ENCODE results near the gene GPR45. TPM values are rescaled to one million over a fixed set of nuclear protein-coding genes. Genes with fewer than 3 reads are reported as not detected.

GPR45 gene
- polyA plus RNA-seq, 1 donor from 2014 or later, result 4.1 TPM

DNA sequence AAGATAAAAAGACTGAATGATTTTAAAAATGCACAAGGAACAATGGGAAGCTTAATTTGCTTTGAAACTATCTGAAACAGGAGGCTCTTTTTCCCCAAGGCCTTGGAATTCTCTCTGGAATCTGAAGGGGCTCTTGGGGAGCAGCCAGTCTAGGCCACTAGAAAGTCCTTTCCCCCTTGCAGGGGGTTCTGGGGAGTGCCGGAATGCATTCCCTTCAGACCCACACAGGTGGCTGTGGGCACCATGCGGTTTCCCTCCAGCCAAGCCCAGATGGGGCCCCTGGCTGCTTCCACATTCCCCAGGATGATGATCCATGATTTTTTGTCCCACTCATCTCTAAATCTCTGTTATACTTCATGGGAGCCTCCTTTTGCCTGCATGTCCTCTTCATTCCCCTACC is 10.7 kb downstream of the GPR45 start:
- H3K27ac ChIP-seq (ENCODE audit: low read length), result no peak overlapping the region
- H3K4me2 ChIP-seq (ENCODE audit: low read length), result no peak overlapping the region
- no peaks in the 10 kb centered on the region for H3K79me2 ChIP-seq (replicated peaks; ENCODE audit: insufficient read depth, low read length)
- H4K20me1 ChIP-seq (ENCODE audit: insufficient read depth), result no peaks in the 10 kb centered on the region
- H3K27me3 ChIP-seq (ENCODE audit: insufficient read depth, low read depth, low read length), result no peaks in the 10 kb centered on the region
- H3K9ac ChIP-seq (ENCODE audit: low read length), result no peak overlapping the region
- no peaks in the 10 kb centered on the region for H3K36me3 ChIP-seq (ENCODE audit: insufficient read depth, low read length)
- TF ChIP-seq REST (IDR thresholded peaks at IDR 0.05; ENCODE audit: borderline replicate concordance) (no peak), EP300 (conservative IDR thresholded peaks at IDR 0.05; ENCODE audit: poor library complexity, severe bottlenecking) (no peak), TAF1 (IDR thresholded peaks at IDR 0.05; ENCODE audit: low read depth) (no peak)
- H3K4me3 ChIP-seq (ENCODE audit: low read length), result no peak overlapping the region
- H2AFZ ChIP-seq (ENCODE audit: low read depth, low read length), result no peak overlapping the region
- H3F3A ChIP-seq (ENCODE audit: insufficient read depth, low read length, poor library complexity, severe bottlenecking), result no peaks in the 10 kb centered on the region
- no peaks in the 10 kb centered on the region for H3K9me3 ChIP-seq (ENCODE audit: low read length)
- H3K9me2 ChIP-seq (ENCODE audit: insufficient read depth, low read length), result no peaks in the 10 kb centered on the region

DNA sequence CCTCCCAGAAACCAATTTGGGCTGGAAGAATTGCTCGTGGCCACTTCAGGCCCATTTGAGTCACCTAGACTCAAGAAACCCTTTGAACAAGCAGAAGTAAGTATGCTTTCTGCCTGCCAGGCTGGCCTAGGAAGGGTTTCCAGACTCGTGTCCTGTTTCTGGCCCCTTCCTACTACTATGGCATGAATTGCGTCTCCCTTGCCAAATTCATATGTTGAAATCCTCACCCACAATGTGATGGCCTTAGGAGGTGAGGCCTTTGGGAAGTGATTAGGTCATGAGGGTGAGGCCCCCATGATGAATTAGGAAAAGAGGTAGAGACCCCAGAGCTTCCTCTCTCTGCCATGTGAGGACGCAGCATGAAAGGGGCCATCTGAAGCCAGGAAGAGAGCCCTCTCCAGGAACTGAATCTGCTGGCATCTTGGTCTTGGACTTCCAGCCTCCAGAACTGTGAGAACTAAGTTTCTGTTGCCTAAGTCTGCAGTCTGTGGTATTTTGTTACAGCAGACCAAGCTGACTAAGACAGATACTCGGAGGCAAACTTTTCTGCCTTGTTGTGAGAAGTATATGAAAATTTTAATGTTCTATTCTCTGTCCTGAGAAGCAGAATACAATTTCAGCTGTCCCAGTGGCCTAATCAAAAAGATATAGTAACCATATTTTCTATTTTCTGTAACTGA is 13.1 kb downstream of the GPR45 start:
- no peaks in the 10 kb centered on the region for H3K27me3 ChIP-seq (ENCODE audit: insufficient read depth, low read depth, low read length)
- no peak overlapping the region for H2AFZ ChIP-seq (ENCODE audit: low read depth, low read length)
- H3K9me3 ChIP-seq (ENCODE audit: low read length), result no peaks in the 10 kb centered on the region
- H3K79me2 ChIP-seq (replicated peaks; ENCODE audit: insufficient read depth, low read length), result no peaks in the 10 kb centered on the region
- no peak overlapping the region for H3K27ac ChIP-seq (ENCODE audit: low read length)
- no peak overlapping the region for H3K4me2 ChIP-seq (ENCODE audit: low read length)
- H4K20me1 ChIP-seq (ENCODE audit: insufficient read depth), result no peaks in the 10 kb centered on the region
- TF ChIP-seq RAD21 (conservative IDR thresholded peaks at IDR 0.05) (no peak), EP300 (conservative IDR thresholded peaks at IDR 0.05; ENCODE audit: poor library complexity, severe bottlenecking) (no peak), REST (IDR thresholded peaks at IDR 0.05; ENCODE audit: borderline replicate concordance) (no peak), TAF1 (IDR thresholded peaks at IDR 0.05; ENCODE audit: low read depth) (no peak), SMC3 (conservative IDR thresholded peaks at IDR 0.05; ENCODE audit: poor library complexity) (no peak), POLR2AphosphoS5 (IDR thresholded peaks at IDR 0.05) (no peak), EZH2 (IDR thresholded peaks at IDR 0.05; ENCODE audit: borderline replicate concordance, insufficient read depth, low read length, poor library complexity, severe bottlenecking) (no peak), CTCF (IDR thresholded peaks at IDR 0.05; ENCODE audit: poor library complexity, severe bottlenecking) (no peak), MXI1 (conservative IDR thresholded peaks at IDR 0.05; ENCODE audit: poor library complexity, severe bottlenecking) (no peak)
- no peaks in the 10 kb centered on the region for H3F3A ChIP-seq (ENCODE audit: insufficient read depth, low read length, poor library complexity, severe bottlenecking)
- H3K9ac ChIP-seq (ENCODE audit: low read length), result no peak overlapping the region
- H3K4me3 ChIP-seq (ENCODE audit: low read length), result no peak overlapping the region
- no peaks in the 10 kb centered on the region for H3K36me3 ChIP-seq (ENCODE audit: insufficient read depth, low read length)
- no peaks in the 10 kb centered on the region for H3K9me2 ChIP-seq (ENCODE audit: insufficient read depth, low read length)
